Lung (tissue), 12 donors: ENCODE measurements around the gene PTGER3. TPM values are rescaled to one million over a fixed set of nuclear protein-coding genes. Genes with fewer than 3 reads are reported as not detected.

Experiments used
- ATAC-seq: fragments of 200-7000 bp; cut with Tn5 transposase; one replicate; pipeline ENCODE4 v1.9.1; 2020; ENCODE audit warnings: moderate number of reproducible peaks; ENCODE audit not compliant: insufficient read depth, low FRiP score
- DNase-seq, 3 donors: peaks; one replicate each; pipeline ENCODE4 v3.0.0-alpha.2; 2013 to 2017
- H3K27ac ChIP-seq, 2 donors: one replicate each; pipeline ENCODE4 v1.5.1; 2013; ENCODE audit warnings: mild to moderate bottlenecking in 2 of 2, moderate library complexity in 2 of 2, control low read depth in 1 of 2, inconsistent platforms in 1 of 2, low read depth in 1 of 2, low read length in 1 of 2
- H3K27me3 ChIP-seq, 3 donors: one replicate each; pipeline ENCODE4 v1.5.1; 2013; ENCODE audit warnings: low read length in 2 of 3; ENCODE audit not compliant: control insufficient read depth in 3 of 3, insufficient read depth in 3 of 3
- H3K36me3 ChIP-seq, 4 donors: one replicate each; pipeline ENCODE4 v1.5.1; 2013; ENCODE audit warnings: low read length in 4 of 4, mild to moderate bottlenecking in 1 of 4, moderate library complexity in 1 of 4; ENCODE audit not compliant: control insufficient read depth in 4 of 4, insufficient read depth in 4 of 4
- H3K4me1 ChIP-seq, 5 donors: one replicate each; pipeline ENCODE4 v1.5.1; 2013; ENCODE audit warnings: low read length in 5 of 5, mild to moderate bottlenecking in 2 of 5, moderate library complexity in 1 of 5; ENCODE audit not compliant: control insufficient read depth in 5 of 5, insufficient read depth in 5 of 5
- H3K4me3 ChIP-seq: one replicate; pipeline ENCODE4 v1.5.1; 2013; ENCODE audit warnings: mild to moderate bottlenecking, control low read depth, moderate library complexity
- H3K9ac ChIP-seq, 2 donors: one replicate each; pipeline ENCODE4 v1.5.1; 2013; ENCODE audit warnings: low read length in 2 of 2, control low read depth in 1 of 2; ENCODE audit not compliant: insufficient read depth in 1 of 2
- H3K9me3 ChIP-seq, 4 donors: one replicate each; pipeline ENCODE4 v1.5.1; 2013; ENCODE audit warnings: low read length in 3 of 4, mild to moderate bottlenecking in 1 of 4, moderate library complexity in 1 of 4; ENCODE audit not compliant: control insufficient read depth in 4 of 4, insufficient read depth in 3 of 4
- WGBS, 2 donors: extraction: QIAGEN DNeasy Blood & Tissue Kit; methylation state at CpG; one replicate each; pipeline ENCODE4 v1.1.7; 2013; 5-methylcytosine and 5-hydroxymethylcytosine counted together
- polyA plus RNA-seq, 2 donors: library from polyadenylated mRNA; stranded (reverse); fragments of 200-250 nt; gene quantifications; one replicate each; pipeline ENCODE4 v1.2.1, GENCODE V29; 2013
- total RNA-seq, 2 donors: library from RNA; depleted of rRNA in 1 of 2; stranded (reverse); fragments of >200 nt in 1 of 2; gene quantifications; one replicate each; pipeline ENCODE4 v1.2.1, GENCODE V29; 2014 to 2021
- TF ChIP-seq, protein P1 (sequence below): IDR thresholded peaks from 2 replicates; pipeline ENCODE4 v1.5.1; 2012; ENCODE audit warnings: mild to moderate bottlenecking; ENCODE audit errors: control extremely low read depth, extremely low read depth
- donor health status: control.
- donor health status: control.
- donor health status: Bipolar disorder and iron deficiency.
- donor health status: healthy.
- donor health status: DM: yes; HTN: yes; CAD: no.

The PTGER3 gene
- total and polyA plus RNA-seq, 4 donors, result 0.31 to 1.8 (median 1.4) TPM

DNA sequence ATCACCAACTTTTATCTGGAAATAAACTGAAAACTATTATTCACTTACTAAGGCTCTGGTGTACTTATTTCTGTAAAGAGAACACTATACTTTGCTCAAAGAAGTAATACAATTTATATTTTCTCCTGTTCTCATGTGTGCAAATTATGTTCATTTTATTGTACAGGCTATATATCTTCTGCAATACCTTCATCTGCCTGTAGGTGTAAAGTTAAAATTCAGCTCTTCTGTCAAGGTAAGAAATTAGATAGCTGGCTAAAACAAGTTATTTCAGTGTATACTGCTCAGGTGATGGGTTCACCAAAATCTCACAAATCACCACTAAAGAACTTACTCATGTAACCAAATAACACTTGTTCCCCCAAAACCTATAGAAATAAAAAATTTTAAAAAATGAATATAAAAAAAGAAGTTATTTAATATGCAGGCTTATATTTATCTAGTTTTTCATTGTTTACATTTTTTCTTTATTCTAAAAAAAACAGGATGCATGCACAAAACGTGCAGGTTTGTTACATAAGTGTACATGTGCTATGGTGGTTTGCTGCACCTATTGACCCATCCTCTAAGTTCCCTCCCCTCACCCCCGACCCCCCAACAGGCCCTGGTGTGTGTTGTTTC is 81.5 kb downstream of the PTGER3 start:
- no peaks in the 10 kb centered on the region for H3K27me3 ChIP-seq
- H3K4me3 ChIP-seq, result no peak overlapping the region
- H3K36me3 ChIP-seq, result no peaks in the 10 kb centered on the region
- H3K9me3 ChIP-seq, result peaks cover 0 to 6% (median 0%) of the 10 kb centered on the region in 4 donors
- no peak for ATAC-seq
- no peak overlapping the region for H3K9ac ChIP-seq
- no peaks in the 10 kb centered on the region for H3K4me1 ChIP-seq
- no peak for DNase-seq
- 44 to 60% methylated on average over 2 of the region's 2 CpGs for WGBS, 2 donors
- TF ChIP-seq, protein P1, sequence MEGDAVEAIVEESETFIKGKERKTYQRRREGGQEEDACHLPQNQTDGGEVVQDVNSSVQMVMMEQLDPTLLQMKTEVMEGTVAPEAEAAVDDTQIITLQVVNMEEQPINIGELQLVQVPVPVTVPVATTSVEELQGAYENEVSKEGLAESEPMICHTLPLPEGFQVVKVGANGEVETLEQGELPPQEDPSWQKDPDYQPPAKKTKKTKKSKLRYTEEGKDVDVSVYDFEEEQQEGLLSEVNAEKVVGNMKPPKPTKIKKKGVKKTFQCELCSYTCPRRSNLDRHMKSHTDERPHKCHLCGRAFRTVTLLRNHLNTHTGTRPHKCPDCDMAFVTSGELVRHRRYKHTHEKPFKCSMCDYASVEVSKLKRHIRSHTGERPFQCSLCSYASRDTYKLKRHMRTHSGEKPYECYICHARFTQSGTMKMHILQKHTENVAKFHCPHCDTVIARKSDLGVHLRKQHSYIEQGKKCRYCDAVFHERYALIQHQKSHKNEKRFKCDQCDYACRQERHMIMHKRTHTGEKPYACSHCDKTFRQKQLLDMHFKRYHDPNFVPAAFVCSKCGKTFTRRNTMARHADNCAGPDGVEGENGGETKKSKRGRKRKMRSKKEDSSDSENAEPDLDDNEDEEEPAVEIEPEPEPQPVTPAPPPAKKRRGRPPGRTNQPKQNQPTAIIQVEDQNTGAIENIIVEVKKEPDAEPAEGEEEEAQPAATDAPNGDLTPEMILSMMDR, result no peak
- H3K27ac ChIP-seq, result no peak overlapping the region

DNA sequence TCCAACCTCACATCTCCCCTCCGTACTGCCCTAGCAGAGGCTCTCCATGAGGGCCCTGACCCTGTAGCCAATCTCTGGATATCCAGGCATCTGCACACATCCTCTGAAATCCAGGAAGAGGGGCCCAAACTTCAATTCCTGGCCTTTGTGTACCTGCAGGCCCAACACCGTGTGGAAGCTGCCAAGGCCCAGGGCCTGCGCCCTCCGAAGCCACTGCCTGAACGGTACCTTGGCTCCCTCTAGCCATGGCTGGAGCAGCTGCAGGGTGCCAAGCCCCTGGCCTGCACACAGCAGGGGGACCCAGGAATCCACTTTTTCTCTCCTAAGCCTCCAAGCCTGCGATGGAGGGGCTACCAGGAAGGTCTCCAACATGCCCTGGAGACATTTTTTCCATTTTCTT is 84.2 kb downstream of the PTGER3 start:
- Histone ChIP-seq H3K4me3 (no peak overlapping the region), H3K4me1 (no peaks in the 10 kb centered on the region), H3K36me3 (no peaks in the 10 kb centered on the region), H3K27me3 (no peaks in the 10 kb centered on the region), H3K9me3 (peaks cover 0 to 6% (median 0%) of the 10 kb centered on the region in 4 donors), H3K27ac (no peak overlapping the region), H3K9ac (no peak overlapping the region)
- no peak for ATAC-seq
- DNase-seq, result no peak
- TF ChIP-seq, protein P1, result no peak
- WGBS, 2 donors, result 85 to 91% methylated on average over 6 of the region's 6 CpGs

DNA sequence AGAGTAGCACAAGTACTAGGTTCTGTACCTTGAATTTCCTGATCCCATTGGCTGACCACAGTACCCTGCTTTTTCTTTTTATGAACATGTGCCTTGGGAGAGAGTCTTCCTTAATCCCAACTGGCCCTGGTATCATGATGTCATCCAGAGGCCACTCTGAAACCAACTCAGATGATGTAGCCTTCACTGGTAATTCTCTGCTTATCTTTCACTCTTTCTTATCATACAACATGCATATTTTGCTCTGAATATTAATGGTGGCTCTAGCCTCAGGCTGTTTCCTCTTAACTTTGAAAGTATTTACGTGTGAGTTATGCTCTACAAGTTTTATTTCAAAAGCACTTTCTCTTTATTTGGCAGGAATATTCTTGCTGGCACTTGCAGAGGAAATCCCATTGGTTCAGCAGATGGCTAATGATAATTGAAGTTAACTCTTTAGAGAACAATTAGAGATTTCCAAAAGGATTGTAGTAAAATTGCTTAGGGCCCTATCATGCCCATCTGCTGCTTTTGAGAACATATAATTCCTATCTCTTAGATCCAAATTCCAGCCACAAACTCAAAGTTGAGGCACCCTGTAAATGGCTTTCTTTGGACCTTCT is 86.1 kb downstream of the PTGER3 start:
- 40 to 51% methylated on average over 1 of the region's 1 CpG for WGBS, 2 donors
- Histone ChIP-seq H3K4me1 (no peaks in the 10 kb centered on the region), H3K36me3 (no peaks in the 10 kb centered on the region), H3K9ac (no peak overlapping the region), H3K27me3 (no peaks in the 10 kb centered on the region), H3K9me3 (peaks cover 0 to 6% (median 0%) of the 10 kb centered on the region in 4 donors), H3K27ac (no peak overlapping the region), H3K4me3 (no peak overlapping the region)
- TF ChIP-seq, protein P1, result no peak
- ATAC-seq (no peak), DNase-seq (peak in 2 of 3 donors; percentile 6 to 27)
